ENCODE results near the gene TPK1. TPM values are rescaled to one million over a fixed set of nuclear protein-coding genes. Genes with fewer than 3 reads are reported as not detected.

TPK1 gene
- total and polyA plus RNA-seq, 2 of the 8 experiments (the other 6 are each of a cell fraction or from before 2014, with no cell fraction given): 1.9 to 2.7 TPM

DNA sequence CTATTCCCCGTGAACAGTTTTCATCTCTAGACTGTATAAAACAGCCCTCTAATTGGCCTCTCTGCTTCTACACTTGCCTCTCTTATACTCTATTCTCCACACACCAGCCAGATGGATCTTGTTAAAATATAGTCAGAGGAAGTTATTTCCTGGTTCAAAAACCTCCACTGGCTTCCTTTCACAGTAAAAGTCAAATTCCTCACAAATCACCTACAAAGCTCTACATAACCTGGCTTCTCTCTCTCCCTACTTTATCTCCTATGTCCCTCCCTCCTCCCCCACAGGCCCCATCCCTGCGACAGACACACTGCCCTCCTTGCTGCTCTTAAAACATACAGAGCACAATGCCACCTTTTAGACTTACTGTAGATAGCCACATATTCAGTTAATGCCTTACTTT is 60.1 kb downstream of the TPK1 start:
- H3K9me3 ChIP-seq (ENCODE audit: insufficient read depth in 2 of 2, low read depth in 1 of 2, low read length in 1 of 2): peaks cover 0 to 6% of the 10 kb centered on the region in 2 experiments; a peak in 1 of 4 replicates
- no peak overlapping the region for H2AFZ ChIP-seq (ENCODE audit: low read length)
- H2BK120ac ChIP-seq (replicated peaks; ENCODE audit: low read depth, low read length): no peak overlapping the region
- H2BK15ac ChIP-seq (ENCODE audit: low read length): no peak overlapping the region
- H3K18ac ChIP-seq (ENCODE audit: extremely low read depth, low read length): no peak overlapping the region; the same call in 1 of the 2 replicates
- no peaks in the 10 kb centered on the region for H3K23me2 ChIP-seq (ENCODE audit: low read depth, low read length)
- H3K79me2 ChIP-seq (ENCODE audit: control insufficient read depth in 1 of 2, insufficient read depth in 2 of 2, low read length in 2 of 2): no peaks in the 10 kb centered on the region
- no peak overlapping the region for H2AK5ac ChIP-seq (ENCODE audit: low read depth, low read length)
- no peak overlapping the region for H2BK5ac ChIP-seq (ENCODE audit: low read depth, low read length)
- H3K14ac ChIP-seq (ENCODE audit: insufficient read length): no peak overlapping the region
- no peak overlapping the region for H4K8ac ChIP-seq (ENCODE audit: extremely low read depth, insufficient read depth, low read length)
- no peak overlapping the region for H4K5ac ChIP-seq (ENCODE audit: insufficient read length, low read depth, low read length)
- no peaks in the 10 kb centered on the region for H3K27me3 ChIP-seq (replicated peaks in 1 of 4; ENCODE audit: control insufficient read depth in 3 of 4, extremely low read depth in 1 of 4, insufficient read depth in 3 of 4, low read length in 3 of 4)
- POLR2A ChIA-PET (ENCODE audit: partially characterized antibody): no interaction called here
- H3K4me3 ChIP-seq (ENCODE audit: extremely low read depth in 1 of 4, insufficient read depth in 2 of 4, low read depth in 3 of 4, low read length in 4 of 4): no peak overlapping the region
- H3K27ac ChIP-seq (ENCODE audit: low read depth, low read length): no peak overlapping the region
- H3K79me1 ChIP-seq (ENCODE audit: low read depth, low read length): no peaks in the 10 kb centered on the region
- no peaks in the 10 kb centered on the region for H4K20me1 ChIP-seq (replicated peaks in 1 of 2; ENCODE audit: control insufficient read depth in 1 of 2, insufficient read depth in 2 of 2, low read length in 2 of 2)
- H3K56ac ChIP-seq (replicated peaks; ENCODE audit: insufficient read length, low read depth, low read length): no peak overlapping the region
- H3K4me1 ChIP-seq (replicated peaks in 1 of 4; ENCODE audit: control insufficient read depth in 3 of 4, insufficient read depth in 4 of 4, low read length in 3 of 4): no peaks in the 10 kb centered on the region
- H3K36me3 ChIP-seq (ENCODE audit: control insufficient read depth in 2 of 4, insufficient read depth in 4 of 4, low read length in 3 of 4): no peaks in the 10 kb centered on the region; a peak in 1 of 8 replicates
- H4K91ac ChIP-seq (replicated peaks; ENCODE audit: insufficient read length, low read length): no peak overlapping the region
- H3K9ac ChIP-seq (replicated peaks in 1 of 4; ENCODE audit: extremely low read depth in 1 of 4, low read depth in 3 of 4, low read length in 3 of 4): no peak overlapping the region
- CTCF ChIA-PET (ENCODE audit: partially characterized antibody): interaction anchor here (3.1 kb wide), 1 partner anchor 10 kb away, joined by 9 read pairs; no protein-coding TSS in a partner anchor
- H3K4me2 ChIP-seq (ENCODE audit: insufficient read depth in 1 of 2, low read depth in 2 of 2, low read length in 2 of 2): no peak overlapping the region
- no peak for DNase-seq (ENCODE audit: low read depth in 1 of 2, low spot score in 2 of 2)
- no peak overlapping the region for H2BK12ac ChIP-seq (ENCODE audit: low read depth, low read length)
- no peak overlapping the region for H2BK20ac ChIP-seq (ENCODE audit: low read length)
- no peak for FAIRE-seq
- H3K4ac ChIP-seq (replicated peaks; ENCODE audit: insufficient read length, low read depth, low read length): no peak overlapping the region
- 100% methylated on average over 1 of the region's 2 CpGs; no CpG with 5 or more reads in 1 of the 2 experiments for WGBS, 2 experiments (ENCODE audit: extremely low coverage in 1 of 2, insufficient coverage in 1 of 2, insufficient read length in 1 of 2, insufficient replicate concordance in 2 of 2, low coverage in 1 of 2, low lambda C conversion rate in 2 of 2, missing lambda C conversion rate in 1 of 2)
- no peak overlapping the region for H3K23ac ChIP-seq (ENCODE audit: insufficient read length)
- TF ChIP-seq CTBP2 (IDR thresholded peaks at IDR 0.05; ENCODE audit: borderline replicate concordance, insufficient read depth, insufficient read length, low read length) (no peak), CHD1 (IDR thresholded peaks at IDR 0.05; ENCODE audit: low read depth, low read length) (no peak), RBBP5 (IDR thresholded peaks at IDR 0.05; ENCODE audit: borderline replicate concordance, low read depth, low read length) (no peak), MAFK (IDR thresholded peaks at IDR 0.05; ENCODE audit: low read depth, low read length) (no peak), POU5F1 (IDR thresholded peaks at IDR 0.05; ENCODE audit: low read depth, low read length) (no peak), NANOG (IDR thresholded peaks at IDR 0.05; ENCODE audit: insufficient read depth, low read depth, low read length, poor library complexity, severe bottlenecking) (no peak), GTF2F1 (IDR thresholded peaks at IDR 0.05; ENCODE audit: borderline replicate concordance, low read depth, low read length) (no peak), EGR1 (IDR thresholded peaks at IDR 0.05; ENCODE audit: borderline replicate concordance, low read depth, low read length) (no peak), SIRT6 (IDR thresholded peaks at IDR 0.05; ENCODE audit: low read length) (no peak), EP300 (IDR thresholded peaks at IDR 0.05; ENCODE audit: borderline replicate concordance in 1 of 2, low read depth in 2 of 2, low read length in 2 of 2) (no peak), SP2 (IDR thresholded peaks at IDR 0.05; ENCODE audit: low read length) (no peak), SRF (IDR thresholded peaks at IDR 0.05; ENCODE audit: low read depth, low read length) (no peak), CEBPB (IDR thresholded peaks at IDR 0.05; ENCODE audit: low read depth, low read length) (no peak), CHD2 (IDR thresholded peaks at IDR 0.05; ENCODE audit: low read length) (no peak)
- TF ChIP-seq, protein P1, sequence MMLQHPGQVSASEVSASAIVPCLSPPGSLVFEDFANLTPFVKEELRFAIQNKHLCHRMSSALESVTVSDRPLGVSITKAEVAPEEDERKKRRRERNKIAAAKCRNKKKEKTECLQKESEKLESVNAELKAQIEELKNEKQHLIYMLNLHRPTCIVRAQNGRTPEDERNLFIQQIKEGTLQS (IDR thresholded peaks at IDR 0.05; ENCODE audit: insufficient read depth, low read depth, low read length): no peak

Data from H1 (cell line).